HEK293 (cell line): Measurements from ENCODE around the gene C1QL4.

Experiments
- CTCF ChIA-PET: fragments of 350-600 bp; formaldehyde crosslinking; extraction: SDS; loops from one replicate; lab custom pipeline; 2021; ENCODE audit warnings: antibody characterized with exemption; lab: Yijun Ruan, JAX
- POLR2A ChIA-PET: fragments of 300-600 bp; formaldehyde crosslinking; extraction: SDS; loops from one replicate; lab custom pipeline; 2020; ENCODE audit warnings: antibody characterized with exemption, inconsistent platforms; lab: Yijun Ruan, JAX
- H3K27ac ChIP-seq: fragments of 200-500 bp; sonication (Bioruptor generic); 2 replicates; pipeline ENCODE4 v1.5.1; 2014; ENCODE audit warnings: low read depth, low read length, control low read depth, inconsistent platforms; ENCODE audit errors: extremely low read depth
- H3K36me3 ChIP-seq, 2 experiments: fragments of 200-500 bp in 1 of 2; sonication (Bioruptor generic) in 1 of 2; 1 replicate in 1 of 2; 2 replicates in 1 of 2; pipeline ENCODE4 v1.5.1; 2014 to 2017; ENCODE audit warnings: inconsistent platforms in 2 of 2, low read length in 2 of 2; ENCODE audit not compliant: control insufficient read depth in 2 of 2, insufficient read depth in 1 of 2
- H3K4me1 ChIP-seq: fragments of 200-500 bp; sonication (Bioruptor generic); 2 replicates; pipeline ENCODE4 v1.5.1; 2014; ENCODE audit warnings: mild to moderate bottlenecking, low read length, inconsistent platforms; ENCODE audit not compliant: control insufficient read depth, insufficient read depth
- H3K4me3 ChIP-seq: 2 replicates; pipeline ENCODE4 v1.5.1; 2011; ENCODE audit warnings: low read depth, mild to moderate bottlenecking, control low read depth, low read length, moderate library complexity
- H3K9me3 ChIP-seq: fragments of 200-500 bp; sonication (Bioruptor generic); 2 replicates; pipeline ENCODE4 v1.5.1; 2014; ENCODE audit warnings: low read depth, low read length, inconsistent platforms; ENCODE audit not compliant: control insufficient read depth, insufficient read depth
- INSM2 ChIP-seq: fragments of 450-650 bp; formaldehyde crosslinking; IDR thresholded peaks from 2 replicates; pipeline ENCODE4 v1.5.1; 2016; ENCODE audit warnings: missing biosample characterization, missing genetic modification characterization
- KLF10 ChIP-seq: fragments of 450-650 bp; IDR thresholded peaks from 2 replicates; pipeline ENCODE4 v1.5.1; 2018; ENCODE audit warnings: missing biosample characterization, mild to moderate bottlenecking, missing genetic modification characterization
- KLF17 ChIP-seq: fragments of 450-650 bp; formaldehyde crosslinking; IDR thresholded peaks from 2 replicates; pipeline ENCODE4 v1.5.1; 2016; ENCODE audit warnings: missing biosample characterization, missing genetic modification characterization
- OSR2 ChIP-seq: fragments of 450-650 bp; formaldehyde crosslinking; IDR thresholded peaks from 2 replicates; pipeline ENCODE4 v1.5.1; 2016; ENCODE audit warnings: missing biosample characterization, missing genetic modification characterization
- REPIN1 ChIP-seq: fragments of 450-650 bp; formaldehyde crosslinking; IDR thresholded peaks from 2 replicates; pipeline ENCODE4 v1.5.1; 2017; ENCODE audit warnings: missing biosample characterization, missing genetic modification characterization, low read depth
- SP2 ChIP-seq: fragments of 450-650 bp; formaldehyde crosslinking; IDR thresholded peaks from 2 replicates; pipeline ENCODE4 v1.5.1; 2016; ENCODE audit warnings: missing biosample characterization, missing genetic modification characterization
- SP7 ChIP-seq: fragments of 450-650 bp; formaldehyde crosslinking; IDR thresholded peaks from 2 replicates; pipeline ENCODE4 v1.5.1; 2016; ENCODE audit warnings: missing biosample characterization, missing genetic modification characterization
- ZBTB21 ChIP-seq: fragments of 450-650 bp; formaldehyde crosslinking; IDR thresholded peaks from 2 replicates; pipeline ENCODE4 v1.5.1; 2017; ENCODE audit warnings: missing biosample characterization, missing genetic modification characterization
- ZEB2 ChIP-seq: fragments of 450-650 bp; formaldehyde crosslinking; IDR thresholded peaks from 2 replicates; pipeline ENCODE4 v1.5.1; 2016; ENCODE audit warnings: missing biosample characterization, missing genetic modification characterization
- ZFHX2 ChIP-seq: fragments of 450-650 bp; formaldehyde crosslinking; conservative IDR thresholded peaks from 2 replicates; pipeline ENCODE4 v1.5.1; 2016; ENCODE audit warnings: missing biosample characterization, missing genetic modification characterization
- ZNF132 ChIP-seq: fragments of 450-650 bp; formaldehyde crosslinking; IDR thresholded peaks from 2 replicates; pipeline ENCODE4 v1.5.1; 2017; ENCODE audit warnings: missing biosample characterization, missing genetic modification characterization, borderline replicate concordance
- ZNF214 ChIP-seq: fragments of 450-650 bp; formaldehyde crosslinking; IDR thresholded peaks from 2 replicates; pipeline ENCODE4 v1.5.1; 2017; ENCODE audit warnings: missing biosample characterization, mild to moderate bottlenecking, missing genetic modification characterization, borderline replicate concordance
- ZNF362 ChIP-seq: fragments of 450-650 bp; formaldehyde crosslinking; IDR thresholded peaks from 2 replicates; pipeline ENCODE4 v1.5.1; 2016; ENCODE audit warnings: missing biosample characterization, missing genetic modification characterization
- ZNF449 ChIP-seq: fragments of 450-650 bp; formaldehyde crosslinking; IDR thresholded peaks from 2 replicates; pipeline ENCODE4 v1.5.1; 2017; ENCODE audit warnings: missing biosample characterization, mild to moderate bottlenecking, missing genetic modification characterization, moderate library complexity
- ZNF600 ChIP-seq: fragments of 450-650 bp; formaldehyde crosslinking; IDR thresholded peaks from 2 replicates; pipeline ENCODE4 v1.5.1; 2016; ENCODE audit warnings: missing biosample characterization, missing genetic modification characterization
- TF ChIP-seq, protein P1 (sequence below): fragments of 450-650 bp; formaldehyde crosslinking; IDR thresholded peaks from 2 replicates; pipeline ENCODE4 v1.5.1; 2016; ENCODE audit warnings: missing biosample characterization, missing genetic modification characterization
- TF ChIP-seq, protein P2 (sequence below): fragments of 450-650 bp; formaldehyde crosslinking; IDR thresholded peaks from 2 replicates; pipeline ENCODE4 v1.5.1; 2016; ENCODE audit warnings: missing biosample characterization, missing genetic modification characterization
- TF ChIP-seq, protein P3 (sequence below): fragments of 450-650 bp; formaldehyde crosslinking; IDR thresholded peaks from 2 replicates; pipeline ENCODE4 v1.5.1; 2016; ENCODE audit warnings: missing biosample characterization, missing genetic modification characterization

Gene C1QL4

DNA sequence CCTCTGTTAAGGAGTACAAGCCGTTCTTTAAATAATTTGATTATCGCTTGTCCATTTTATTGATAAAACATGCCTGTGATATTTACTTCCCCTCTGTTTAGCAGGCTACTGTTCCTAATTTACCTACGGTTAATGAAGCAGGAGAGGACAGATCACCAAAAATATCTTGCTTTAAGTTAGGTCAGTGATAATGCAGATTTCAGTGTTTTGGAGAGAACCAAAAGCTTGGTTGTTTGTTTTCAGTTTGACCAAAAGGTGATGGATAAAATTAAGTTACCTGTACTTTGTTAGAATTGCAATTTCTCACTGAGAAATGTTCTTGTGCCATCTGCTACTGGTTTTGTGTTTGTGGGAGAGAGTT is 31.2 kb upstream of the C1QL4 start:
- Histone ChIP-seq H3K36me3 (peaks cover 0 to 4% of the 10 kb centered on the region in 2 experiments; a peak in 1 of 3 replicates), H3K4me3 (peak overlapping the region; percentile 97), H3K4me1 (peaks cover 9% of the 10 kb centered on the region), H3K9me3 (no peaks in the 10 kb centered on the region), H3K27ac (no peak overlapping the region; the same call in 1 of the 2 replicates)
- ChIA-PET CTCF (interaction anchor here (0.7 to 6.0 kb wide), 8 partner anchors 10 to 209 kb away, joined by 3 to 41 read pairs (median 4); no protein-coding TSS in a partner anchor), POLR2A (interaction anchor here (0.5 to 2.3 kb wide), 3 partner anchors 8 to 142 kb away, joined by 4 to 18 read pairs (median 14); no protein-coding TSS in a partner anchor)
- no peak for TF ChIP-seq KLF17 (tag by site-specific recombination)
- no peak for TF ChIP-seq ZNF132
- TF ChIP-seq, protein P1, sequence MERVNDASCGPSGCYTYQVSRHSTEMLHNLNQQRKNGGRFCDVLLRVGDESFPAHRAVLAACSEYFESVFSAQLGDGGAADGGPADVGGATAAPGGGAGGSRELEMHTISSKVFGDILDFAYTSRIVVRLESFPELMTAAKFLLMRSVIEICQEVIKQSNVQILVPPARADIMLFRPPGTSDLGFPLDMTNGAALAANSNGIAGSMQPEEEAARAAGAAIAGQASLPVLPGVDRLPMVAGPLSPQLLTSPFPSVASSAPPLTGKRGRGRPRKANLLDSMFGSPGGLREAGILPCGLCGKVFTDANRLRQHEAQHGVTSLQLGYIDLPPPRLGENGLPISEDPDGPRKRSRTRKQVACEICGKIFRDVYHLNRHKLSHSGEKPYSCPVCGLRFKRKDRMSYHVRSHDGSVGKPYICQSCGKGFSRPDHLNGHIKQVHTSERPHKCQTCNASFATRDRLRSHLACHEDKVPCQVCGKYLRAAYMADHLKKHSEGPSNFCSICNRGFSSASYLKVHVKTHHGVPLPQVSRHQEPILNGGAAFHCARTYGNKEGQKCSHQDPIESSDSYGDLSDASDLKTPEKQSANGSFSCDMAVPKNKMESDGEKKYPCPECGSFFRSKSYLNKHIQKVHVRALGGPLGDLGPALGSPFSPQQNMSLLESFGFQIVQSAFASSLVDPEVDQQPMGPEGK (tag by site-specific recombination), result no peak
- 0 out of 2 replicates have a peak, but pooled peaks have one; percentile 13 for TF ChIP-seq ZNF449 (tag by site-specific recombination)
- 0 out of 2 replicates have a peak, but pooled peaks have one; percentile 0 for TF ChIP-seq ZNF600 (tag by site-specific recombination)
- TF ChIP-seq REPIN1, result no peak
- no peak for TF ChIP-seq ZNF214 (tag by site-specific recombination)
- TF ChIP-seq, all 188 proteins: peak for 2

DNA sequence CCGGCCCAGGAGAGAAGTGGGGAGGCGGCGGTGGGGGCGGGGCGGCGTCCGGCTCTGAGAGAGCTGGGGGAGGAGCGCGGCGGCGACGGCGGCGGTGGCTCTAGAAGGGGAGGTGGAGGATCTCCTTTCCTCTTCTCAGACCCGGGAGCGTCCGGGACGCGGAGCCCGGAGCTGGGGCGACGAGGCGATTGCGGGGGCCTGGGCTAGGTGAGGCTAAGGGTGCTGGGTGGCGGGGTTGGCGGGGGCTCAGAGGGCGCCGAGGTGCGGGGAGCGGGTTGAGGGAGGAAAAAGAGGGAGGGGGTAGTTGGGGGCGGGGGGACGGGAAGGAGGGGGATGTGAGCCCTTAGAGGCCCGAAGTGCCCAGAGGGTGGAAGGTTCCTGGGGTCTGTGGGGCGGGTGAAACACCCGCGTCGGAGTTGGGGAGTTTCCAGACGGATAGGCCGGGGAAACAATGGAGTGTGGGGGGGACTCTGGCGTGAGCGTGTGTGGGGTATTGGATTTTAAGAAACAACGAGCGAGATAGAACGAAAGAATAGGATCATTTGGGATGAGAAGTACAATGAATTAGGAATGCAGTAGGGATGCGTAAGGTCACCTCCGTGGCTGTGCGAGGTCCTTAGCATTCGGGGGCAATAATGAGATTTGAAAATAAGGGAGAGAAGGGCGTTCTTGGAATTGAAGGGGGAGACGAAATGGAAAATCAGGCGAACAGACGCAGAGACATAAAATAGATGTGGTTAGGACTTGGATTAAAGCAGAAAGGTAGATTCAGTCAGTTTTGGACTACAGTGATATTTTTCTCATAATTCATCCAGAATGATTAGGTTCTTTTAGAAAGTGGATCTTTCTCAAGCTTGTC is 30.6 kb upstream of the C1QL4 start, which contains the start of gene SPATS2:
SPATS2 (plus strand) TSS at position 82 of the 859 bp plus-strand sequence. CDS start 93,551 bp downstream, outside the sequence.
- CTCF ChIA-PET, result interaction anchor here (0.6 to 11.9 kb wide), 18 partner anchors 8 to 214 kb away, joined by 3 to 517 read pairs (median 4); partner anchors contain the start of genes DNAJC22 and PRPH
- H3K4me1 ChIP-seq, result peaks cover 9% of the 10 kb centered on the region
- peak within 1 kb of the TSS; percentile 99 for H3K27ac ChIP-seq
- no peaks in the 10 kb centered on the region; a peak in 1 of 3 replicates for H3K36me3 ChIP-seq
- no peaks in the 10 kb centered on the region for H3K9me3 ChIP-seq
- peak within 1 kb of the TSS; percentile 97 for H3K4me3 ChIP-seq
- POLR2A ChIA-PET, result interaction anchor here (0.5 to 2.7 kb wide), 51 partner anchors 9 to 1589 kb away, joined by 3 to 24 read pairs (median 5); partner anchors contain the start of genes DNAJC22, KCNH3, PRPF40B and PRPH
- TF ChIP-seq, protein P2, sequence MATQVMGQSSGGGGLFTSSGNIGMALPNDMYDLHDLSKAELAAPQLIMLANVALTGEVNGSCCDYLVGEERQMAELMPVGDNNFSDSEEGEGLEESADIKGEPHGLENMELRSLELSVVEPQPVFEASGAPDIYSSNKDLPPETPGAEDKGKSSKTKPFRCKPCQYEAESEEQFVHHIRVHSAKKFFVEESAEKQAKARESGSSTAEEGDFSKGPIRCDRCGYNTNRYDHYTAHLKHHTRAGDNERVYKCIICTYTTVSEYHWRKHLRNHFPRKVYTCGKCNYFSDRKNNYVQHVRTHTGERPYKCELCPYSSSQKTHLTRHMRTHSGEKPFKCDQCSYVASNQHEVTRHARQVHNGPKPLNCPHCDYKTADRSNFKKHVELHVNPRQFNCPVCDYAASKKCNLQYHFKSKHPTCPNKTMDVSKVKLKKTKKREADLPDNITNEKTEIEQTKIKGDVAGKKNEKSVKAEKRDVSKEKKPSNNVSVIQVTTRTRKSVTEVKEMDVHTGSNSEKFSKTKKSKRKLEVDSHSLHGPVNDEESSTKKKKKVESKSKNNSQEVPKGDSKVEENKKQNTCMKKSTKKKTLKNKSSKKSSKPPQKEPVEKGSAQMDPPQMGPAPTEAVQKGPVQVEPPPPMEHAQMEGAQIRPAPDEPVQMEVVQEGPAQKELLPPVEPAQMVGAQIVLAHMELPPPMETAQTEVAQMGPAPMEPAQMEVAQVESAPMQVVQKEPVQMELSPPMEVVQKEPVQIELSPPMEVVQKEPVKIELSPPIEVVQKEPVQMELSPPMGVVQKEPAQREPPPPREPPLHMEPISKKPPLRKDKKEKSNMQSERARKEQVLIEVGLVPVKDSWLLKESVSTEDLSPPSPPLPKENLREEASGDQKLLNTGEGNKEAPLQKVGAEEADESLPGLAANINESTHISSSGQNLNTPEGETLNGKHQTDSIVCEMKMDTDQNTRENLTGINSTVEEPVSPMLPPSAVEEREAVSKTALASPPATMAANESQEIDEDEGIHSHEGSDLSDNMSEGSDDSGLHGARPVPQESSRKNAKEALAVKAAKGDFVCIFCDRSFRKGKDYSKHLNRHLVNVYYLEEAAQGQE (tag by site-specific recombination), result no peak
- TF ChIP-seq KLF10 (no peak), OSR2 (no peak), ZEB2 (tag by site-specific recombination) (no peak; the same call in none of the 2 replicates), ZBTB21 (tag by site-specific recombination) (0 out of 2 replicates have a peak, but pooled peaks have one; percentile 25), ZNF362 (tag by site-specific recombination) (no peak), INSM2 (tag by site-specific recombination) (no peak), SP2 (tag by site-specific recombination) (peak; percentile 46), SP7 (no peak), ZNF214 (tag by site-specific recombination) (no peak), ZFHX2 (tag by site-specific recombination) (peak; percentile 59)
- TF ChIP-seq, protein P3, sequence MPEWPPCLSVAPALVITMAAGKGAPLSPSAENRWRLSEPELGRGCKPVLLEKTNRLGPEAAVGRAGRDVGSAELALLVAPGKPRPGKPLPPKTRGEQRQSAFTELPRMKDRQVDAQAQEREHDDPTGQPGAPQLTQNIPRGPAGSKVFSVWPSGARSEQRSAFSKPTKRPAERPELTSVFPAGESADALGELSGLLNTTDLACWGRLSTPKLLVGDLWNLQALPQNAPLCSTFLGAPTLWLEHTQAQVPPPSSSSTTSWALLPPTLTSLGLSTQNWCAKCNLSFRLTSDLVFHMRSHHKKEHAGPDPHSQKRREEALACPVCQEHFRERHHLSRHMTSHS (tag by site-specific recombination), result no peak
